Dermis blood vessel endothelial cell (primary cell): ENCODE measurements around the gene OR1J2. TPM values are rescaled to one million over a fixed set of nuclear protein-coding genes. Genes with fewer than 3 reads are reported as not detected.
"Not testable (repeated sequence)": the region's sequence is repeated elsewhere in the genome, so short reads cannot be mapped to it uniquely, and the experiment has no call there.

Source experiments
- DNase-seq: peaks from one replicate; pipeline ENCODE4 v3.0.0; 2010
- total RNA-seq: library from RNA; depleted of rRNA; stranded (reverse); fragments of >200 nt; gene quantifications from 2 replicates; pipeline ENCODE4 v1.2.3, GENCODE V29; 2014

Gene OR1J2, protein sequence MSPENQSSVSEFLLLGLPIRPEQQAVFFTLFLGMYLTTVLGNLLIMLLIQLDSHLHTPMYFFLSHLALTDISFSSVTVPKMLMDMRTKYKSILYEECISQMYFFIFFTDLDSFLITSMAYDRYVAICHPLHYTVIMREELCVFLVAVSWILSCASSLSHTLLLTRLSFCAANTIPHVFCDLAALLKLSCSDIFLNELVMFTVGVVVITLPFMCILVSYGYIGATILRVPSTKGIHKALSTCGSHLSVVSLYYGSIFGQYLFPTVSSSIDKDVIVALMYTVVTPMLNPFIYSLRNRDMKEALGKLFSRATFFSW
- not detected in 2 replicates for total RNA-seq

DNA sequence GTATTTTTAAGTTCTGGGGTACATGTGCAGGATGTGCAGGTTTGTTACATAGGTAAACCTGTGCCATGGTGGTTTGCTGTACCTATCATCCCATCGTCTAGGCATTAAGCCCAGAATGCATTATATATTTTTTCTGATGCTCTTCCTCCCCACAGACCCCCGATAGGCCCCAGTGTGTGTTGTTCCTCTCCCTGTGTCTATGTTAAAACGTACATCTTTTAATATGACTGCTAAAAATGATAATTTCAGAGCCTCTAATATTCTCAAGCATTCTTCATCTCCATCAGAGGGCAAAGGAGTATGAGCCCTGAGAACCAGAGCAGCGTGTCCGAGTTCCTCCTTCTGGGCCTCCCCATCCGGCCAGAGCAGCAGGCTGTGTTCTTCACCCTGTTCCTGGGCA is at the start of gene OR1J2:
TSS of gene OR1J2 (plus strand) at position 301 of the 400 bp plus-strand sequence. CDS start at position 301, 0 bp downstream.
- DNase-seq, result no peak

DNA sequence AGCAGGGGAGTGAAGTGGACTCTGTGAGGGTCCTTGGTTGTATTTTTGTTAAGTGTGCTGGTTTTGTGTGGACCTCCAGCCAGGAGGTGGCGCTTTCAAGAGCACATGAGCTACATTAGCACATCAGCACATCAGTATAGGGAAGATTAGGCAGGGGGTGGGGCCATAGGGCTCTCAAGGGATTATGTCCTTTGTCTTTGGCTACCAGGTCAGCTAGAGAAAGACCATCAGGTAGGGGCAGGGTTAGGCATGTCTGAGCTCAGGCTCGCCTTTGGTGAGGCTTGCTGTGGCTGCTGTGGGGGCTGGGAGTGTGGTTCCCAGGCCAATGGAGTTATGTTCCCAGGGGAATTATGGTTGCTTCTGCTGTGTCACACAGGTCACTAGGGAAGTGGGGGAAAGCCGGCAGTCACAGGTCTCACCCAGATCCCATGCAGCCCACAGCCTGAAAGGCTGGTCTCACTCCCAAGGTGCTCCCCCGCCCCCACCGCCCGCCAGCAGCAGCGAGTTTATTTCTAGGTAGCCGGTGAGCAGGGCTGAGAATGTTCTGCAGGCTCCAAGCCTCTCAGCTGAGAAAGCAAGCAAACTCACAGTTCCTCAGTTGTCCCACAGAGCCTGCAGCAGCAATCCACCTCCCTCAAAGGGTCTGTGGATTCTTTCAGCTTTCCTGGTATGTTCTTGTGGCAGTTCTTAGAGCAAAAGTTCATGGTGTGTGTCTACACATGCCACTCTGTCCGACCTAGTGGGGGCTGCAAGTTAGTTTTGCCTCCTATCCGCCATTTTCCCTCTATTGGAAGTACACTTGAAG is 46.6 kb upstream of the OR1J2 start:
- DNase-seq, result peak; percentile 31

DNA sequence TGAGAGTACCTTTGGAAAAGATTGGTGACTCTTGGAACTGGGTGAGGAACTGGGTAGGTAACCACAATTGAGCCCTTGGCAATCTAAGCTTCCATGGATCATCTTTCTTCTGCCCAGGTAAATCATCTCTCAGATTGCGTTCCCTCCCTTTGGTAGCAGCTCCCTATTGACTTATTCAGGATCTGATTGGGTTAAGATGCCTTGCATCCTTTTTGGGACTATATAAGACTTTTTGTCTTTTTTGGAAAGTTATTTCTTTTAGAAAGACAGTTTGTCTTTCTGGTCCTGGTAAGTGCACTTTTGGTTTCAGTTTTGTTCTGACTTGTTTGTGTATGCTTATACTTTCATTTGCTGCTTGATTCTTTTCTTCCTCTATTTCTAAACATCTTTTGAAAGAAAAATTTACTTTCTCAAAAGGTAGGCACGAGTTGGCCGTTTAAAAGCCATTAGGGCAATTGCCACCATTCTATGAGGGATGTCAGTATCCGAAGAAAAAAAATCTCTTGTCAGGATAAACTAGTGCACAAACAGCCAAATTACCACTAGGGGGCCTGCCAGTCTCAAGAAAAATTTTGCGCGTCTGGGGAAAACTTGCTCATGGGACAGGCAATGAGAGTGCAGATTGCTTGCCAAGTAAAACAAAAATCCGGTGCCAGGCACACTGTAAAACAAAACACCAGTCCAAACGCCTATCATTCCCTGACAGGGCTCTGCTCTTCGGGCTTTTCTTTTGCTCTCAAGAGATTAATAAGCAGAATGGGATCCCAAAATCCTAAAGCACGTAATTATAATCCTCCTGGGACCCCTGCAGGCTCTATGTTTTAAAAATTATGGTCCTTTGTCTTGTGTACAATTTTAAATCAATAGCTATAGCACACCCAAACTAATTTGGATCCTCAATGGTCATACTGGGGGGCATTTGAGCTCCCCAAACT is 45.7 kb upstream of the OR1J2 start:
- peak; percentile 96 for DNase-seq

DNA sequence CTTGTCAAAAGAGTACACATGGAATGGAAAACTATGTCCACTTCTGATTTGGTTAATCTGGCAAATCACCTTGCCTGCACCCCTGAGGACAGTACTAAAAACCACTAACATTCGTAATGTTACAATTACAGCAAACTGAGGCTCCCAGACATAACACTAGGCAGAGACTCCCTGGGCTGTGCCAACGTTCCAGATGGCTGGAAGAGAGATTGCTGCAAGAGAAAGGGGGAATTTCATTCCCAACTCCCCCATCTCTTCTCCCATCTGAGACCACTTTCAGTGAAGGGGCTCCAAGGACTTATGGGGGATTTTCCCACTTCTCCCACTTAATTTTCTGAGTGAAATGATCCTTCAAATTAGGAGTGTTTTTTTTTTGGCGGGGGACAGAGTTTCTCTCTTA is 44.1 kb upstream of the OR1J2 start:
- DNase-seq, result no peak

DNA sequence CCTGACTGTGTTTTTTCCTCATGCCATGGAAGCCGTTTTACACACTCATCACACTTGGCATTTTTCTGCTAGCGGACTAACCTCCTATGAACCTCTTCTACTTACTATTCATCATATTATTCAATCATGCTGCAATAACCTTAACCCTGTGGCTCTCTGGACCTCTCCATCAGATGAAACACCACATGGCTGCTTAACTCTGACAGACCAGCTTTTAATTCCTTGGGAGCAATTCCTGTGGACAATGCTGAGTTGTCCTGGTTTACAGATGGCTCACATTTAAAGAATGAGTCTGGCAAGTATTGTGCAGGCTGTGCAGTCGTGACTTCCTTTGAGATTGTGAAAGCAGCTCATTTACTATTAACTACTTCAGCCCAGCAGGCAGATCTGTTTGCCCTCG is 41.9 kb upstream of the OR1J2 start:
- no peak for DNase-seq

DNA sequence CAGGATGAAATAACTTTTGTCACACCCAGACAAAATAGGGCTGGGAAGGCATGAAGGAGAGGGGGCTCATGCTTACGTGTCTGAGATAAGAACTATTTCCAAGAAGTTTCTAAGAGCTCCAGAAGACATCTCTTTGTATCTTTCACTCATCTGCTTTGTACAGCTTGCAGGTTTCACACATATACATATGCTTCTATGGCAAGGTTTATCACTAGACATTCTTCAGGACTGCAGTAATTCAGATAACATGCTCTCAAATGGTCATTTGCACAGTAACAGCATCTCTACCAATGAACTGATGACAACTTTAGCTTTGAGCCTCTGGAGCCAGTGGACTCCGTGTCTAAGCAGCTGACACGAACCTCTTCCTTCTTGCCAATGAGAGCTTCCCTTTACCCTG is 36.0 kb upstream of the OR1J2 start:
- no peak for DNase-seq

DNA sequence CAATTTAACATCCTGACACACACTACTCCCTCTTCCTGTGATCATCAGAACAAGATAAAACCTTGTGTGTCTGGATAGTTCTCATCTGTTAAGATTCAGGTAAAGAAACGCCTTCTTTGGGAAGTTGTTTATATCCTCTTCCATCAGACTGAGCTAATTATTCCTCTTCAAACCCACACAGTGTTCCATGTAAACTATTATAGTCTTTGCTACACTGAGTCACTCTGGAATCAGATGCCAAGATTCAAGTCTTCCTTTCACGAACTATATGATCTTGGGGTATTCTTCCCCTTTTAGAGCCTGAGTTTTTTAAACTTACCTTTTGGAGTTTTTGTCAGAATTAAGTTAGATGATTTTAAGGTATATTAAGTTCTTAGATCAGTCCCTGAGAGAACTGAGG is 34.9 kb upstream of the OR1J2 start:
- DNase-seq, result no peak

DNA sequence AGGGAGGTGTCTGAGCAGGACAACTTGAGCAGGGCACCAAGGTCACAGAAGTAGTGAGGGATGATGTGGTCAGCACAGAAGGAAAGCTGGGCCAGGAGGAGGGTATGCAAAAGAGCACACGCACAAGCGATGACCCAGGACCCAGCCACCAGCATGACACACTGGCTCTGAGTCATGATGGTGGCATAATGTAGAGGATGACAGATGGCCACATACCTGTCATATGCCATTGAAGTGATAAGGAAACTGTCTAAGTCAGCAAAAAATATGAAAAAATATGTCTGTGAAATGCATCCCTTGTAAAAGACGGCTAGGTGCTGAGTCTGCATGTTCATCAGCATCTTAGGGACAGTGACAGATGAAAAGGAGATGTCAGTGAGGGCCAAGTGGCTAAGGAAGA is 33.3 kb upstream of the OR1J2 start:
- DNase-seq, result no peak

DNA sequence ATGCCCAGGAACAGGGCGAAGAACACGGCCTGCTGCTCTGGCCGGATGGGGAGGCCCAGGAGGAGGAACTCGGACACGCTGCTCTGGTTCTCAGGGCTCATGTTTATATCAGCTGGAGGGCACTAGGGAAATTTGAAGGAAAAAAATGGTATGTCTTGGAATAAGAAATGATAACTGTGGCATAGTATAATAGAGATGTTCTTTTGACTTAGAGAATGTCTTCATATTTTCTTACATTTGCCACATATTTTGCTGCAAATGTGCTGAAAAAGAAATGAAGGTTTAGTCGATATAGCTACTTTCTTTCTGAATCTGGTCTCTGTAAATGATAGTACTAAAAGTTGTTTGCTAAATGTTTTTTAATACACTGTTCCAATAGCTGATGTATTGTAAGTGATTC is 32.8 kb upstream of the OR1J2 start, which contains the start of gene OR1J1:
TSS of gene OR1J1 (minus strand) at position 101 of the 400 bp plus-strand sequence. CDS start at position 101, 0 bp downstream.
- DNase-seq, result no peak

DNA sequence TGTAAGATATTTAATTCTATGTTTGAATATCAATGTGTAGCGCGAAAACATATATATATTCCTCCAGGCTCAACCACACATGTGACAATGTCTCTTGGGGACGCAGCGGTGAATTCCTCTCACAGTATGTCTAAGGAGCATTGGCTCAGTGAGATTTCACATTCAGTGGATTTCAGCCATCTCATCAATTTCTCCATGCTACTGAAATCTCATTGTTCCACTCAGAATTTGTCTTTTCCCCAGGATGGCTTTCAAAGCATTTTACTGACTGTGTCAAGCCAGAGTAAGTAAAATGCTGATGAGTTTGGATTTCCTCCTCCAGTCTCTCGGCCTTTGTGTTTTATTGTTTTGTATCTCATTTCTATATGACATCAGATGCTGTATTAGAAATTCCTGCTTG is 31.5 kb upstream of the OR1J2 start:
- DNase-seq, result no peak

DNA sequence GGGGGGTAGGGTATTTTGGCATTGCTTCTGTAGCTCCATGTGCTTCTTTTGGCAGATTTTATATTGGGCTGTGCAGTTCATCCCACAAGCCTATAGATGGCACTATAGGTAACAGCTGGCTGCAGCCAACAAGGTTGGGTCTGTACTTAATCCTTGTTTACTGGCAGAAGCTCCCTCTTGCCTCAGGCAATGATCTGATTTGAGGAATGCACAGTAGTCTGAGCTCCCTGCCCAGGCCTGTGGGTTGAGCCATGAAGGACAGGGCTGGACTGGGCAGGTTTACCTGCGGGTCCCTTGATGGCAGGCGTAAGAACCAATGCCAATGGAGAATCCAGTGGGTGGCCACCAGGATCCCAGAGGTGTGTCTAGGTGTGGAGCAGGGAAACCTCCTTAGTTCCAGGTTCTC is 11.7 kb upstream of the OR1J2 start:
- peak; percentile 70 for DNase-seq

DNA sequence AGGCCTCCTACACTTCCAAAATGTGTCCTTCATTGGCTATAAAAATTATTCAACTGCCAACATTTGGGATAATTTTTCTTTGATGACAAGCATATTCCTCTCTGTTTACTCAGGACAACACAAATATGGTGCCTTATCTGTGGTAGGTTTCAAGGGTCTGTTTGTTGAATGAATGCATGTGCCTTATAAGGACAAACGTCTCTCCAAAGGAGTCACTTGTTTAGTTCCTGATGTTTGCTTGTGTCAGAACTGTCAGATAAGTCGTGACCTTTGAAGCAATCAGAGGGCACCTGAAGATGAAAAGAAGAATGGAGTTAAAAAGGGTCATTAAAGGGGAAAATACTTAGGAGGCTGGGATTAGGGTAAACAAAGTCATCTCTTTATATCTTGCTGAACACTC is 3.6 kb upstream of the OR1J2 start:
- no peak for DNase-seq

DNA sequence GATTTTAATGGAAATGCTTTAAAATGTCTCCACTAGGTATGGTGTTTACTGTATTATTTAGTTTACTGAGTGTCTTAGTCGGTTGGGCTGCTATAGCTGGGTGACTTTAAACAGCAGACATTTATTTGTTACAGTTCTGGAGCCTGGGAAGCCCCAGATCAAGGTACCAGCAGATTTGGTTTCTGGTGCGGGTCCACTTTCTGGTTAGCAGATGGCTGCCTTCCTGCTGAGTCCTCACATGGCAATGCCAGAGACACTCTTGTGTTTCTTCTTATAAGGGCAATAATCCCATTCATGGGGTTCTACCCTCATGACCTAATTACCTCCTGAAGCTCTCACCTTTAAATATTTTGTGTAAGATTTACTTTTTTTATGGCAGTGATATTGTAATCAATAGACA is 7.6 kb downstream of the OR1J2 start:
- DNase-seq, result no peak

DNA sequence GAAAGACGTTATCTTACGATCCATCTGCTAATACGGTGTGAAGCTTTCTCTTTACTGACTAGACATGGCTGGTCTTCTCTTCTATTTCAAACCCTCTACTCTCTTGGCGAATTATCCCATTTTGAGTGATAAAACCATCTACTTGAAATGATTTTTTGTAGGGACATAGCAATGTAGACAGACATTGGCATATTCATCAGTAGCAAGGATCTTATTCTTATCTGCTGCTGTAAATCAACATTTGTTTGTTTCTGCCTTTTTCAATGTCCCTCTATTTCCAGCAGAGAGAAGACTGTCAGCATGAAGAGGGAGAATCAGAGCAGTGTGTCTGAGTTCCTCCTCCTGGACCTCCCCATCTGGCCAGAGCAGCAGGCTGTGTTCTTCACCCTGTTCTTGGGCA is 8.2 kb downstream of the OR1J2 start, which contains the start of gene OR1J4:
TSS of gene OR1J4 (plus strand) at position 301 of the 400 bp plus-strand sequence. CDS start at position 301, 0 bp downstream.
- DNase-seq, result no peak

DNA sequence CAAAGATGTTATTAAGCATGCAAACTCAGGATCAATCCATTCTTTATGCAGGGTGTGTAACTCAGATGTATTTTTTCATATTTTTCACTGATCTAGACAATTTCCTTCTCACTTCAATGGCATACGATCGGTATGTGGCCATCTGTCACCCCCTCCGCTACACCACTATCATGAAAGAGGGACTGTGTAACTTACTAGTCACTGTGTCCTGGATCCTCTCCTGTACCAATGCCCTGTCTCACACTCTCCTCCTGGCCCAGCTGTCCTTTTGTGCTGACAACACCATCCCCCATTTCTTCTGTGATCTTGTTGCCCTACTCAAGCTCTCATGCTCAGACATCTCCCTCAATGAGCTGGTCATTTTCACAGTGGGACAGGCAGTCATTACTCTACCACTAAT is 8.8 kb downstream of the OR1J2 start:
- no peak for DNase-seq

DNA sequence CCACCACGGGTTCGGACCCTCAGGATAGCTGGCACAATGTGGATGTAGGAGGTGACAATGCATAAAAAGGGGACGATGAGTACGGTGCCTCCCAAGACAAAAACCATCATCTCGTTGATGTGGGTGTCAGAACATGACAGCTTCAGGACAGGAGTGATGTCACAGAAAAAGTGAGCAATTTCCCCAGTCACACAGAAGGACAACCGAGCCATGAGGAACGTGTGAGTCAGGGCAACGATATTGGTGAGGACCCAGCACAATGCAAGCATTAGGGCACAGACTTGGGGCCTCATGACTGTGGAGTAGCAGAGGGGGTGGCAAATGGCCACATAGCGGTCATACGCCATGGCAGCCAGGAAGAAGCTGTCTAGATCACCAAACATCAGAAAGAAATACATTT is 16.0 kb downstream of the OR1J2 start:
- DNase-seq, result no peak

DNA sequence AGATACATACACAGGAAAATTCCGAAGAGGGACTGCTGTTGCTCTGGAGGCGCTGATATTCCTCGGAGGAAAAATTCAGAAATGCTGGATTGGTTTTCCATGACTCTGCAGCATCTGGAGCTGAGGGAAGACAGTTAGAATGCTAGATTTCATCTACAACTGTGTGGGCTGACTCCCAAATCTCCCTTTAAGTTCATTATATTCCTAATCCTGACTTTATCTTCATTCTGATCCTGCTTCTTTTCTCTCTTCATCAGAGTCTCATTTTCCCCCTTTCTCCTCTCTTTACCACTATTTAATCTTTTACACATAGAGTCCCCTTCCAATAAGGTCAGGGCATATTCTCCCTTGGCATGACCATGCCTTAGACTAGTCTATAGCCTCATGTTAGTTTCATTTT is 16.6 kb downstream of the OR1J2 start, which contains the start of gene OR1N1:
TSS of gene OR1N1 (minus strand) at position 101 of the 400 bp plus-strand sequence. CDS start at position 101, 0 bp downstream.
- no peak for DNase-seq

DNA sequence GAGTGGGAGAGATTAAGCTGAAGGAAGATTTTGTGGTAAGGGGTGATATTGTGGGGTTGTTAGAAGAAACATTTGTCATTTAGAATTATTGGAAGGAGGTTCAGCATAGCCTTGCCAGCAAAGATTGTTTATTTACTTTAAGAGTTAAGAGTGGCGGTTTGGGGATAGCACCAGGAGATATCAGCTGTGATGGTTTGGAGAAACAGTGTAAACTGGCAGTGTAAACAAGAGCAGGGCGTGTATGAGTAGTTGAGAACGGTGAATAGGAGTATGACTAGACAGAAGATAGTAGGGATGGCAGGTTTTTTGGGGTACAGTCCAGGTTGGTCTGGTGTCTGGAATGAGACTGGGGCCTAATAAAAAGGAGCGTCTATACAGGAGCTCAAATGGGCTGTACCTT is 20.6 kb downstream of the OR1J2 start:
- DNase-seq, result not testable (repeated sequence)

DNA sequence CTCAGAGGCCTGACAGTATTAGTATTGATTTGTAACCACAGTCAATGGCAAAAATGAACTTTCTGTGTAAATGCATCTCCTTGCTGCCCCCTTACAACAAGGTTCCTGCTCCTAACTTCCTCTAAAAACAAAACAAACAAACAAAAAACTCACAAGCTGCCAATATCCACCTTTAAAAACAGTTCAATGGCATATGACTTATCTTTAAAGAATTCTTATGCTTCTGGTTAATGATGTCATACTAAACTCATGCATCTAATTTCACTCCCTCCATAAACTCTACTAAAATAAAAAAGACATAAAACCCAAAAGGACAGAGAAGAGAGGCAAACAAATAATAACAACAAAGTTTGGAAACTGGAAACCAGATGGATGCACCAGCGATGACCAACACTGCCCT is 25.5 kb downstream of the OR1J2 start:
- no peak for DNase-seq

DNA sequence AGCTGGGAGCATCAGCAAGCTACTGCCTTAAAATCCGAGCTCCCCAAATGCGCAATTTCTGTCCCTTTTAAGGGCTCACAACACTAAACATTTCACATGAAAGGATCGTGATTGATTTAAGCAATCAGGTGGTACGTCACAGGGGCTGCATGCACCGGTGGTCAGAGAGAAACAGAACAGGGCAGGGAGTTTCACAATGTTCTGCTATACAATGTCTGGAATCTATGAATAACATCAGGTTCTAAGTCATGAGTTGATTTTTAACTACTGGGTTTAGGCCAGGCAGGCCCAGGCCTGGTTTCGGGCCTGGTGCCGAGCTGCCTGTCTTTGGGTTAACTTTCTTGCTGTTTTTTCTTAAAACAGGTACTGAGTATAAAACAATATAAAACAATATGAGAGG is 26.5 kb downstream of the OR1J2 start:
- not testable (repeated sequence) for DNase-seq

DNA sequence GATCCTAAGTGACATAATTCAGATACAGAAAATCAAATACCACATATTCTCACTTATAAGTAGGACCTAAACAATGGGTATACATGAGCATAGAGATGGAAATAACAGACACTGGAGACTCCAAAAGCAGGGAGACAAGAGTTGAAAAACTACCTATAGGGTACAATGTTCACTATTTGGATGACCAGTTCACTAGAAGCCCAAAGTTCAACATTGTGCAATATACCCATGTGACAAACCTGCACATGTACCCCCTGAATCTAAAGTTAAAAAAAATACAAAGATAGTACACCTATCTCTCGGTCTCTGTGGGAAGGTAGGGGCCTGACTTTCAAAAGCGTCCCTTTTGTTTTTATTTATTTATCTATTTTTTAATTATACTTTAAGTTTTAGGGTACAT is 28.2 kb downstream of the OR1J2 start:
- DNase-seq, result no peak

DNA sequence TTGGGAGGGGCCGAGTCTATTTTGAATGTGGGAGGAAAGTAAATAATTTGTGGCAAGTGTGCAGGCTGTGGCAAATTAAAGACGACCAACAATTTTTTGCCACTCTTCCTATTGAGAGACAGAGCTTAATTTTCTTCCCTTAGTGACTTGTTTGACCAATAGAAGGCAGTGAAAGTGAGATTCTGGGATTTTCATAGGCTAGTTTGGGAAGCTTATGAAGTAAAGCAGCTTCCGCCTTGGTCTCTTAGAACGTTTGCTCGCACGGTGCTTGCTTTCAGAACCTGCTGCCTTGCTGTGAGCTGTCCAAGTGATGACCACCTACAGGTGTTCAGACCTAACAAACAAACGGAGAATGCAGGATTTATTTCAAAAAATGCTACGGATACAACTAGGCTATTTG is 35.6 kb downstream of the OR1J2 start:
- no peak for DNase-seq

DNA sequence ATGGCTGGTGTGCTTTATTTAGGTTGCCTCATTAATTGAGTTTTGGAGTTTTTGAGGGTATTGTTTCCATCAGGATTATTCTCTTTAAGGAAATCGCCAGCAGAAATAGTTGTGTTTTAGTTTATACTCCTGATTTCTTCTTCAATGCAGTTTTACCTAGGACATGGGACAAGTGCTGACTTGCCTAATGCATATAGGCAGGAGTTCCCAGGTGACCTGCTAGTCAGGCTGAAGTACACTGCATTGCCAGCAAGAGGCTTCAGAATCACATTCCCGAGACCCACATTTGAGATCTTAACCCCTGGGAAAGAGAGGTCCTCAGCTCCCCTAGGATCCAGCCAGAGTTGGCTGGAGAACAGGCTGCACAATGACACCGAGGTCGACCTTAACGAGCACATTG is 40.8 kb downstream of the OR1J2 start:
- DNase-seq, result no peak
